K562 (cell line): Measurements from ENCODE around the gene BNIP2. TPM values are rescaled to one million over a fixed set of nuclear protein-coding genes. Genes with fewer than 3 reads are reported as not detected.

Experiments
- ATAC-seq: fragments of 200-7000 bp; cut with Tn5 transposase; 3 replicates; pipeline ENCODE4 v1.9.1; 2020; ENCODE audit warnings: moderate library complexity
- BruUV-seq: library from RNA; stranded (reverse); fragments of 400-500 nt; replicated peaks from 2 replicates; lab custom pipeline; 2021; lab: Mats Ljungman, UMichigan
- CTCF ChIA-PET: fragments of 300-600 bp; formaldehyde crosslinking; extraction: SDS; loops from one replicate; lab custom pipeline; 2021; ENCODE audit warnings: low intra/inter-chr PET ratio; lab: Yijun Ruan, JAX
- POLR2A ChIA-PET: fragments of 300-600, 350-650 bp; sonication (Branson Sonifier 250); formaldehyde crosslinking; extraction: SDS; loops from one replicate; lab custom pipeline; 2021; ENCODE audit warnings: antibody characterized with exemption, inconsistent platforms; lab: Yijun Ruan, JAX
- DNase-seq, 4 experiments: peaks; one replicate each; pipeline versions ENCODE4 v3.0.0 to v3.0.0-alpha.2; 2011 to 2018; ENCODE audit warnings: low spot score in 3 of 4, mixed read lengths in 3 of 4; ENCODE audit errors: extremely low read depth in 1 of 4
- FAIRE-seq: peaks from 2 replicates; lab custom pipeline; 2011; peaks lifted over from hg19 to GRCh38; lab: Jason Lieb, UNC
- H2AFZ ChIP-seq: 2 replicates; pipeline ENCODE4 v1.6.0; 2011; ENCODE audit warnings: low read depth, low read length, control low read depth, inconsistent platforms
- H3K27ac ChIP-seq: fragments of 200-600 bp; 3 replicates; pipeline ENCODE4 v1.8.0; 2011; ENCODE audit warnings: low read depth, mild to moderate bottlenecking, control low read depth, inconsistent platforms, low read length, moderate library complexity, mixed read lengths; ENCODE audit errors: extremely low read depth
- H3K27me3 ChIP-seq, 2 experiments: fragments of 300-600 bp in 1 of 2; 2 replicates in 1 of 2; 3 replicates in 1 of 2; pipeline versions ENCODE4 v1.6.0 to v1.8.0; 2011; ENCODE audit warnings: inconsistent platforms in 2 of 2, low read length in 2 of 2, mild to moderate bottlenecking in 1 of 2, mixed read lengths in 1 of 2, moderate library complexity in 1 of 2; ENCODE audit not compliant: control insufficient read depth in 2 of 2, insufficient read depth in 2 of 2
- H3K36me3 ChIP-seq: fragments of 300-600 bp; 3 replicates; pipeline ENCODE4 v1.8.0; 2011; ENCODE audit warnings: mild to moderate bottlenecking, low read length, inconsistent platforms; ENCODE audit not compliant: control insufficient read depth, insufficient read depth
- H3K4me1 ChIP-seq, 2 experiments: fragments of 200-600 bp in 1 of 2; replicated peaks in 1 of 2; 2 replicates in 1 of 2; 3 replicates in 1 of 2; pipeline versions ENCODE4 v1.5.1 to v1.8.0; 2011; ENCODE audit warnings: inconsistent platforms in 2 of 2, low read length in 2 of 2, mild to moderate bottlenecking in 1 of 2, mixed read lengths in 1 of 2, moderate library complexity in 1 of 2; ENCODE audit not compliant: control insufficient read depth in 2 of 2, insufficient read depth in 2 of 2
- H3K4me2 ChIP-seq: 2 replicates; pipeline ENCODE4 v1.6.1; 2011; ENCODE audit warnings: low read length, control low read depth, inconsistent platforms, mixed read lengths; ENCODE audit not compliant: insufficient read depth
- H3K4me3 ChIP-seq: fragments of 200-600 bp; sonication (generic), shearing (Covaris generic); 2 replicates; pipeline ENCODE4 v1.5.1; 2016; ENCODE audit warnings: control low read depth, inconsistent platforms
- H3K79me2 ChIP-seq: fragments of 200-600 bp; 3 replicates; pipeline ENCODE4 v1.8.0; 2011; ENCODE audit warnings: low read length, inconsistent platforms; ENCODE audit not compliant: control insufficient read depth, insufficient read depth
- H3K9ac ChIP-seq, 2 experiments: 2 replicates each; pipeline versions ENCODE4 v1.6.0 to v1.6.1; 2011; ENCODE audit warnings: low read depth in 2 of 2, low read length in 2 of 2, control low read depth in 1 of 2, inconsistent platforms in 1 of 2, mild to moderate bottlenecking in 1 of 2, mixed read lengths in 1 of 2; ENCODE audit not compliant: insufficient read depth in 1 of 2
- H3K9me1 ChIP-seq: one replicate; pipeline ENCODE4 v1.6.0; 2011; ENCODE audit warnings: inconsistent platforms, mild to moderate bottlenecking, low read length, moderate library complexity; ENCODE audit not compliant: control insufficient read depth, insufficient read depth
- H3K9me3 ChIP-seq: replicated peaks from 2 replicates; pipeline ENCODE4 v1.5.1; 2011; ENCODE audit warnings: low read depth, low read length, inconsistent platforms; ENCODE audit not compliant: control insufficient read depth, insufficient read depth
- H4K20me1 ChIP-seq: replicated peaks from 2 replicates; pipeline ENCODE4 v1.6.1; 2011; ENCODE audit warnings: low read length, inconsistent platforms, mixed read lengths; ENCODE audit not compliant: control insufficient read depth, insufficient read depth
- HNRNPH1 ChIP-seq: fragments of 200-400 bp; formaldehyde crosslinking; optimal IDR thresholded peaks from 2 replicates; pipeline ENCODE3; 2017; ENCODE audit warnings: low read depth, mild to moderate bottlenecking, low read length, moderate library complexity
- KLF16 ChIP-seq: IDR thresholded peaks from 2 replicates; pipeline ENCODE4 v1.6.1; 2016; ENCODE audit warnings: antibody characterized with exemption
- NBN ChIP-seq: fragments of 450-650 bp; IDR thresholded peaks from 2 replicates; pipeline ENCODE4 v1.6.1; 2016; ENCODE audit warnings: low read depth, mild to moderate bottlenecking
- NR2C2 ChIP-seq, 2 experiments: fragments of 200-800 bp in 1 of 2; sonication (Bioruptor generic) in 1 of 2; sonication (generic) in 1 of 2; formaldehyde crosslinking in 1 of 2; IDR thresholded peaks; 2 replicates each; pipeline versions ENCODE4 v1.6.1 to v1.8.0; 2016 to 2022; ENCODE audit warnings: mild to moderate bottlenecking in 1 of 2, missing compliant biosample characterization in 1 of 2, missing genetic modification characterization in 1 of 2, missing genetic modification reagents in 1 of 2
- RFX5 ChIP-seq: IDR thresholded peaks from 2 replicates; pipeline ENCODE4 v1.6.1; 2011; ENCODE audit warnings: low read depth, mild to moderate bottlenecking, improper control_type of control experiment, low read length
- SMARCA4 ChIP-seq: fragments of 450-650 bp; IDR thresholded peaks from 2 replicates; pipeline ENCODE4 v1.6.1; 2016
- TARDBP ChIP-seq: fragments of 450-650 bp; IDR thresholded peaks from 2 replicates; pipeline ENCODE4 v1.6.1; 2016
- U2AF1 ChIP-seq: fragments of 200-400 bp; formaldehyde crosslinking; optimal IDR thresholded peaks from 2 replicates; pipeline ENCODE3; 2017; ENCODE audit warnings: mild to moderate bottlenecking, low read depth, low read length, moderate library complexity
- ZNF140 ChIP-seq: fragments of 250-450 bp; sonication (Bioruptor Pico); IDR thresholded peaks from 2 replicates; pipeline ENCODE4 v1.8.0; 2021; ENCODE audit warnings: moderate library complexity, mild to moderate bottlenecking, inconsistent platforms
- ZNF263 ChIP-seq: sonication (generic); formaldehyde crosslinking; IDR thresholded peaks from 2 replicates; pipeline ENCODE4 v1.8.0; 2022; ENCODE audit warnings: mild to moderate bottlenecking, missing genetic modification reagents, borderline replicate concordance
- ZNF431 ChIP-seq: sonication (generic); formaldehyde crosslinking; IDR thresholded peaks from 2 replicates; pipeline ENCODE4 v1.8.0; 2022; ENCODE audit warnings: mild to moderate bottlenecking, missing genetic modification reagents
- WGBS: fragments of 100-300 bp; shearing (Covaris generic); methylation state at CpG from one replicate; pipeline ENCODE4 v1.1.6; 2016; ENCODE audit warnings: low coverage, mixed read lengths; ENCODE audit not compliant: insufficient coverage; ENCODE audit errors: missing lambda C conversion rate; 5-methylcytosine and 5-hydroxymethylcytosine counted together
- in situ Hi-C: fragments of 300-500 bp; cut with MboI; formaldehyde crosslinking; loops from 4 replicates; pipeline ENCODE4 v1.15.0; 2018; ENCODE audit warnings: inconsistent platforms, mixed read lengths
- intact Hi-C: fragments of 100-400 bp; cut with micrococcal nuclease; formaldehyde crosslinking; loops from 2 replicates; pipeline ENCODE4 v1.14.2; 2022
- polyA plus RNA-seq, 8 experiments: library from polyadenylated mRNA; depleted of rRNA in 4 of 8; stranded (reverse) in 5 of 8; unstranded in 3 of 8; fragments of >200 nt; fragmentation: Nextera tagmentation in 2 of 8; fragmentation: Illumina TruSeq in 1 of 8; extraction: Ambion mirVana in 2 of 8; extraction: Trizol in 1 of 8; gene quantifications; 2 replicates each; pipeline versions ENCODE4 v1.2.1 to v1.2.3, GENCODE V29; 2011 to 2014; ENCODE audit warnings: inconsistent platforms in 1 of 8, missing spikeins in 1 of 8
- total RNA-seq, 7 experiments: library from RNA; depleted of rRNA in 6 of 7; stranded (reverse); fragments of >200 nt in 6 of 7; fragmentation: Illumina TruSeq in 2 of 7; extraction: Trizol in 2 of 7; gene quantifications; 2 replicates each; pipeline versions ENCODE4 v1.2.1 to v1.2.3, GENCODE V29; 2011 to 2021; ENCODE audit warnings: low replicate concordance in 1 of 7

BNIP2 gene
- total and polyA plus RNA-seq, 9 of the 15 experiments (the other 6 are each of a cell fraction or from before 2014, with no cell fraction given): 19.6 to 88.0 (median 52.5) TPM

GRCh38 chr15:59615661-59616060 is 73.5 kb downstream of the BNIP2 start:
- ChIA-PET POLR2A (no interaction called here), CTCF (no interaction called here)
- Histone ChIP-seq H3K9me1 (no peaks in the 10 kb centered on the region), H3K4me1 (no peaks in the 10 kb centered on the region), H3K9me3 (no peaks in the 10 kb centered on the region), H2AFZ (no peak overlapping the region), H3K36me3 (no peaks in the 10 kb centered on the region), H3K79me2 (no peaks in the 10 kb centered on the region), H4K20me1 (no peaks in the 10 kb centered on the region), H3K27me3 (peaks cover 8 to 21% of the 10 kb centered on the region in 2 experiments; a peak in 3 of 5 replicates), H3K9ac (no peak overlapping the region), H3K4me3 (no peak overlapping the region), H3K27ac (no peak overlapping the region), H3K4me2 (no peak overlapping the region)
- TF ChIP-seq ZNF140 (CRISPR knock-in tag): no peak
- no peak for TF ChIP-seq SMARCA4
- no peak for TF ChIP-seq ZNF431 (CRISPR knock-in tag)
- no peak for TF ChIP-seq ZNF263 (CRISPR knock-in tag)
- TF ChIP-seq KLF16: no peak
- no peak for TF ChIP-seq U2AF1
- TF ChIP-seq NBN: no peak
- no peak for TF ChIP-seq RFX5
- TF ChIP-seq NR2C2 (CRISPR knock-in tag; IDR thresholded peaks at IDR 0.05): no peak
- no peak for TF ChIP-seq NR2C2 (tag; IDR thresholded peaks at IDR 0.05)
- no peak for TF ChIP-seq TARDBP
- TF ChIP-seq HNRNPH1: no peak
- DNase-seq (no peak), FAIRE-seq (no peak), ATAC-seq (no peak)
- WGBS: 6% methylated on average over 5 of the region's 5 CpGs
- intact Hi-C loops (no loop called here), in situ Hi-C loops (no loop called here)
- BruUV-seq: no TSS peak
